ENCODE data around the gene CRYBB3.

DNA sequence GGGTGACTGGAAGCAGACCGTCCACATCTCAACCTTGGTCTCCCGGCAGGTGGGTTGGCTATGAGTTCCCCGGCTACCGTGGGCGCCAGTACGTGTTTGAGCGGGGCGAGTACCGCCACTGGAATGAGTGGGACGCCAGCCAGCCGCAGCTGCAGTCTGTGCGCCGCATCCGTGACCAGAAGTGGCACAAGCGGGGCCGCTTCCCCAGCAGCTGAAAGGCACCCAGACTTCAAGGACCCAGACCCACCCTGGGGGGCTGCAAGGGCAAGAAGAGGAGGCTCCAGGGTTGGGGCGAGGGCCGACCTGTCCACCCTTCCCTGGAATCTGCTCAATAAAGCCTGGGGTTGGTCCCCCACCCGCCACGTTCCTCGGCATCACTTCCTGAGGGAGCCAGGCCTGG is 7.3 kb downstream of the CRYBB3 start:
- TF ChIP-seq TCF7 (IDR thresholded peaks at IDR 0.05; ENCODE audit: low read depth) (no peak), FOXK2 (IDR thresholded peaks at IDR 0.05) (no peak), MTA3 (CRISPR knock-in tag; IDR thresholded peaks at IDR 0.05) (no peak), ARHGAP35 (CRISPR knock-in tag; IDR thresholded peaks at IDR 0.05; ENCODE audit: borderline replicate concordance) (no peak), TAF1 (CRISPR knock-in tag; IDR thresholded peaks at IDR 0.05) (no peak), ZEB1 (IDR thresholded peaks at IDR 0.05; ENCODE audit: insufficient replicate concordance, low read depth) (no peak)
- TF ChIP-seq, protein P1, sequence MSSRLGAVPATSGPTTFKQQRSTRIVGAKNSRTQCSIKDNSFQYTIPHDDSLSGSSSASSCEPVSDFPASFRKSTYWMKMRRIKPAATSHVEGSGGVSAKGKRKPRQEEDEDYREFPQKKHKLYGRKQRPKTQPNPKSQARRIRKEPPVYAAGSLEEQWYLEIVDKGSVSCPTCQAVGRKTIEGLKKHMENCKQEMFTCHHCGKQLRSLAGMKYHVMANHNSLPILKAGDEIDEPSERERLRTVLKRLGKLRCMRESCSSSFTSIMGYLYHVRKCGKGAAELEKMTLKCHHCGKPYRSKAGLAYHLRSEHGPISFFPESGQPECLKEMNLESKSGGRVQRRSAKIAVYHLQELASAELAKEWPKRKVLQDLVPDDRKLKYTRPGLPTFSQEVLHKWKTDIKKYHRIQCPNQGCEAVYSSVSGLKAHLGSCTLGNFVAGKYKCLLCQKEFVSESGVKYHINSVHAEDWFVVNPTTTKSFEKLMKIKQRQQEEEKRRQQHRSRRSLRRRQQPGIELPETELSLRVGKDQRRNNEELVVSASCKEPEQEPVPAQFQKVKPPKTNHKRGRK (CRISPR knock-in tag; IDR thresholded peaks at IDR 0.05) = no peak
- TF ChIP-seq, protein P2, sequence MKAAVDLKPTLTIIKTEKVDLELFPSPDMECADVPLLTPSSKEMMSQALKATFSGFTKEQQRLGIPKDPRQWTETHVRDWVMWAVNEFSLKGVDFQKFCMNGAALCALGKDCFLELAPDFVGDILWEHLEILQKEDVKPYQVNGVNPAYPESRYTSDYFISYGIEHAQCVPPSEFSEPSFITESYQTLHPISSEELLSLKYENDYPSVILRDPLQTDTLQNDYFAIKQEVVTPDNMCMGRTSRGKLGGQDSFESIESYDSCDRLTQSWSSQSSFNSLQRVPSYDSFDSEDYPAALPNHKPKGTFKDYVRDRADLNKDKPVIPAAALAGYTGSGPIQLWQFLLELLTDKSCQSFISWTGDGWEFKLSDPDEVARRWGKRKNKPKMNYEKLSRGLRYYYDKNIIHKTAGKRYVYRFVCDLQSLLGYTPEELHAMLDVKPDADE (CRISPR knock-in tag; IDR thresholded peaks at IDR 0.05) = no peak
- TF ChIP-seq, protein P3, sequence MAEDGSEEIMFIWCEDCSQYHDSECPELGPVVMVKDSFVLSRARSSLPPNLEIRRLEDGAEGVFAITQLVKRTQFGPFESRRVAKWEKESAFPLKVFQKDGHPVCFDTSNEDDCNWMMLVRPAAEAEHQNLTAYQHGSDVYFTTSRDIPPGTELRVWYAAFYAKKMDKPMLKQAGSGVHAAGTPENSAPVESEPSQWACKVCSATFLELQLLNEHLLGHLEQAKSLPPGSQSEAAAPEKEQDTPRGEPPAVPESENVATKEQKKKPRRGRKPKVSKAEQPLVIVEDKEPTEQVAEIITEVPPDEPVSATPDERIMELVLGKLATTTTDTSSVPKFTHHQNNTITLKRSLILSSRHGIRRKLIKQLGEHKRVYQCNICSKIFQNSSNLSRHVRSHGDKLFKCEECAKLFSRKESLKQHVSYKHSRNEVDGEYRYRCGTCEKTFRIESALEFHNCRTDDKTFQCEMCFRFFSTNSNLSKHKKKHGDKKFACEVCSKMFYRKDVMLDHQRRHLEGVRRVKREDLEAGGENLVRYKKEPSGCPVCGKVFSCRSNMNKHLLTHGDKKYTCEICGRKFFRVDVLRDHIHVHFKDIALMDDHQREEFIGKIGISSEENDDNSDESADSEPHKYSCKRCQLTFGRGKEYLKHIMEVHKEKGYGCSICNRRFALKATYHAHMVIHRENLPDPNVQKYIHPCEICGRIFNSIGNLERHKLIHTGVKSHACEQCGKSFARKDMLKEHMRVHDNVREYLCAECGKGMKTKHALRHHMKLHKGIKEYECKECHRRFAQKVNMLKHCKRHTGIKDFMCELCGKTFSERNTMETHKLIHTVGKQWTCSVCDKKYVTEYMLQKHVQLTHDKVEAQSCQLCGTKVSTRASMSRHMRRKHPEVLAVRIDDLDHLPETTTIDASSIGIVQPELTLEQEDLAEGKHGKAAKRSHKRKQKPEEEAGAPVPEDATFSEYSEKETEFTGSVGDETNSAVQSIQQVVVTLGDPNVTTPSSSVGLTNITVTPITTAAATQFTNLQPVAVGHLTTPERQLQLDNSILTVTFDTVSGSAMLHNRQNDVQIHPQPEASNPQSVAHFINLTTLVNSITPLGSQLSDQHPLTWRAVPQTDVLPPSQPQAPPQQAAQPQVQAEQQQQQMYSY (CRISPR knock-in tag; IDR thresholded peaks at IDR 0.05) = no peak

Data from HepG2 (cell line).